Common myeloid progenitor, CD34-positive (primary cell): ENCODE data around the gene RANGRF.

Experiments used
- CTCF ChIA-PET: fragments of 350-600 bp; sonication (Branson Sonifier 250); formaldehyde crosslinking; loops from one replicate; lab custom pipeline; 2021; ENCODE audit warnings: antibody characterized with exemption; lab: Charles Lee
- POLR2A ChIA-PET: fragments of 350-600 bp; sonication (Branson Sonifier 250); formaldehyde crosslinking; loops from one replicate; lab custom pipeline; 2021; ENCODE audit warnings: antibody characterized with exemption; lab: Charles Lee
- DNase-seq, 3 donors: peaks; one replicate each; pipeline versions ENCODE4 v3.0.0 to v3.0.0-alpha.2; 2013
- H3K27ac ChIP-seq, 2 experiments: 1 replicate in 1 of 2; 2 replicates in 1 of 2; pipeline ENCODE4 v1.7.0; 2013; ENCODE audit warnings: inconsistent platforms in 2 of 2, low read length in 2 of 2, mild to moderate bottlenecking in 2 of 2, low read depth in 1 of 2, moderate library complexity in 1 of 2; ENCODE audit not compliant: severe bottlenecking in 2 of 2, insufficient read depth in 1 of 2, poor library complexity in 1 of 2
- H3K27me3 ChIP-seq, 5 experiments: replicated peaks in 2 of 5; 1 replicate in 3 of 5; 2 replicates in 2 of 5; pipeline versions ENCODE4 v1.6.1 to v1.7.0; 2013; ENCODE audit warnings: low read length in 4 of 5, mild to moderate bottlenecking in 2 of 5, moderate library complexity in 2 of 5, inconsistent platforms in 1 of 5; ENCODE audit not compliant: insufficient read depth in 5 of 5, control insufficient read depth in 4 of 5
- H3K36me3 ChIP-seq, 4 experiments: 1 replicate in 2 of 4; 2 replicates in 2 of 4; pipeline versions ENCODE4 v1.6.1 to v1.7.0; 2013; ENCODE audit warnings: low read length in 3 of 4, control low read depth in 1 of 4, mild to moderate bottlenecking in 1 of 4; ENCODE audit not compliant: control insufficient read depth in 4 of 4, insufficient read depth in 4 of 4
- H3K4me1 ChIP-seq, 4 experiments: 1 replicate in 3 of 4; 2 replicates in 1 of 4; pipeline versions ENCODE4 v1.6.1 to v1.7.1; 2013; ENCODE audit warnings: low read length in 3 of 4, mild to moderate bottlenecking in 3 of 4, control low read depth in 1 of 4, inconsistent platforms in 1 of 4, moderate library complexity in 1 of 4; ENCODE audit not compliant: control insufficient read depth in 4 of 4, insufficient read depth in 4 of 4; ENCODE audit errors: control extremely low read depth in 1 of 4
- H3K4me3 ChIP-seq, 7 experiments: 1 replicate in 4 of 7; 2 replicates in 3 of 7; pipeline versions ENCODE4 v1.5.1 to v1.7.0; 2013; ENCODE audit warnings: mild to moderate bottlenecking in 7 of 7, low read length in 6 of 7, moderate library complexity in 6 of 7, inconsistent platforms in 2 of 7, low read depth in 2 of 7, control low read depth in 1 of 7; ENCODE audit not compliant: insufficient read depth in 4 of 7, control insufficient read depth in 1 of 7; ENCODE audit errors: extremely low read depth in 1 of 7
- H3K9me3 ChIP-seq, 5 experiments: 1 replicate in 4 of 5; 2 replicates in 1 of 5; pipeline versions ENCODE4 v1.6.1 to v1.7.1; 2013; ENCODE audit warnings: low read length in 4 of 5, mild to moderate bottlenecking in 2 of 5, inconsistent platforms in 1 of 5, low read depth in 1 of 5, moderate library complexity in 1 of 5; ENCODE audit not compliant: control insufficient read depth in 4 of 5, insufficient read depth in 2 of 5; ENCODE audit errors: control extremely low read depth in 1 of 5
- whole genome bisulfite sequencing: methylation state at CpG from one replicate; pipeline ENCODE4 v1.1.5; 2013; ENCODE audit not compliant: insufficient coverage; 5-methylcytosine and 5-hydroxymethylcytosine counted together

Gene RANGRF

GRCh38 chr17:8284126-8284525, 4.3 kb upstream of the RANGRF start:
- Histone ChIP-seq H3K27me3 (no peaks in the 10 kb centered on the region), H3K27ac (no peak overlapping the region), H3K4me1 (peaks cover 4 to 28% (median 22%) of the 10 kb centered on the region in 4 experiments), H3K9me3 (no peaks in the 10 kb centered on the region), H3K36me3 (no peaks in the 10 kb centered on the region), H3K4me3 (no peak overlapping the region)
- 100% methylated on average over 4 of the region's 4 CpGs for WGBS
- ChIA-PET POLR2A (interaction anchor here (0.7 to 1.1 kb wide), 2 partner anchors 11 to 22 kb away, joined by 3 to 6 read pairs; partner anchors contain the start of gene SLC25A35), CTCF (interaction anchor here (0.6 to 1.5 kb wide), 5 partner anchors 8 to 367 kb away, joined by 3 to 4 read pairs (median 4); partner anchors contain the start of gene SLC25A35)
- no peak for DNase-seq

- Histone ChIP-seq H3K9me3 (no peaks in the 10 kb centered on the region), H3K27ac (peak overlapping the region in 1 of 2 experiments; percentile 26), H3K36me3 (peaks cover 0 to 8% (median 4%) of the 10 kb centered on the region in 4 experiments), H3K27me3 (no peaks in the 10 kb centered on the region), H3K4me1 (peaks cover 4 to 38% (median 29%) of the 10 kb centered on the region in 4 experiments), H3K4me3 (no peak overlapping the region)
- WGBS: 66% methylated on average over 8 of the region's 10 CpGs
- CTCF ChIA-PET: interaction anchor here (0.8 kb wide), 1 partner anchor 10 kb away, joined by 3 read pairs; no protein-coding TSS in a partner anchor
- peak; percentile 48 to 84 (median 75) for DNase-seq
- POLR2A ChIA-PET: interaction anchor here (0.7 to 1.3 kb wide), 2 partner anchors 10 to 181 kb away, joined by 4 to 5 read pairs; partner anchors contain the start of gene SLC25A35
Measured at GRCh38 chr17:8285270-8286181, 2.9 kb upstream of the RANGRF start.

- CTCF ChIA-PET: interaction anchor here (1.7 kb wide), 1 partner anchor 13 kb away, joined by 5 read pairs; no protein-coding TSS in a partner anchor
- POLR2A ChIA-PET: no interaction called here
- Histone ChIP-seq H3K4me1 (peaks cover 4 to 46% (median 29%) of the 10 kb centered on the region in 4 experiments), H3K27ac (peak overlapping the region; percentile 72 to 88), H3K9me3 (no peaks in the 10 kb centered on the region), H3K4me3 (peak overlapping the region; percentile 56 to 91 (median 85)), H3K27me3 (no peaks in the 10 kb centered on the region), H3K36me3 (peaks cover 0 to 11% (median 5%) of the 10 kb centered on the region in 4 experiments)
- no peak for DNase-seq
- 44% methylated on average over 16 of the region's 19 CpGs for WGBS
Measured at GRCh38 chr17:8287651-8288335, 677 bp upstream of the RANGRF start.

GRCh38 chr17:8289103-8289397, 580 bp downstream of the RANGRF start:
- H3K9me3 ChIP-seq: no peaks in the 10 kb centered on the region
- peak overlapping the region; percentile 56 to 91 (median 85) for H3K4me3 ChIP-seq
- peak in 1 of 3 donors; percentile 51 for DNase-seq
- H3K27ac ChIP-seq: peak overlapping the region; percentile 72 to 88
- H3K36me3 ChIP-seq: peaks cover 0 to 11% (median 5%) of the 10 kb centered on the region in 4 experiments
- peaks cover 4 to 49% (median 29%) of the 10 kb centered on the region in 4 experiments for H3K4me1 ChIP-seq
- no peaks in the 10 kb centered on the region for H3K27me3 ChIP-seq
- CTCF ChIA-PET: interaction anchor here (0.5 to 1.7 kb wide), 2 partner anchors 12 to 131 kb away, joined by 3 to 5 read pairs; no protein-coding TSS in a partner anchor
- 4% methylated on average over 11 of the region's 17 CpGs for WGBS
- POLR2A ChIA-PET: no interaction called here

DNA sequence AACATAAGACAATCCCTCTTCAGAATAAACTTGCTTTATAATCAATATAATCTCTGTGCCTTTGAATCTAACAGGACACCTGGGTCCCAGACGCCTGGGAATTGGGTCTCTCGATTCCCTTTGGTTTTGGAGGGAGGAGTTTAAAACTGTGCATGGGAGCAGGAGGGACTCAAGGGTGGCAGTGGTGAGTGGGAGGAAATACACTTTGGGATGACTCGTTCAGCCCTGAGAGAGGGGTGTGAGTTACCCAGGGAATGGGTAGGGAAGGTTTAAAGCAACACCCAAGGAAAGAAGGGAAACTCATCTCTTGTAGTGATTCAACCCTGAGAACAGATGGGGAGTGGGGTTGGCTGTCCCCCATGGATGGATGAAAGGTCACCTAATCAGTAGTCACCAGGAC, 1.6 kb downstream of the RANGRF start:
- Histone ChIP-seq H3K36me3 (peaks cover 0 to 11% (median 5%) of the 10 kb centered on the region in 4 experiments), H3K4me3 (no peak overlapping the region), H3K9me3 (no peaks in the 10 kb centered on the region), H3K27ac (no peak overlapping the region), H3K4me1 (peaks cover 4 to 58% (median 35%) of the 10 kb centered on the region in 4 experiments), H3K27me3 (no peaks in the 10 kb centered on the region)
- 57% methylated on average over 3 of the region's 3 CpGs for WGBS
- CTCF ChIA-PET: interaction anchor here (2.9 kb wide), 1 partner anchor 10 kb away, joined by 10 read pairs; no protein-coding TSS in a partner anchor
- no peak for DNase-seq
- POLR2A ChIA-PET: no interaction called here

DNA sequence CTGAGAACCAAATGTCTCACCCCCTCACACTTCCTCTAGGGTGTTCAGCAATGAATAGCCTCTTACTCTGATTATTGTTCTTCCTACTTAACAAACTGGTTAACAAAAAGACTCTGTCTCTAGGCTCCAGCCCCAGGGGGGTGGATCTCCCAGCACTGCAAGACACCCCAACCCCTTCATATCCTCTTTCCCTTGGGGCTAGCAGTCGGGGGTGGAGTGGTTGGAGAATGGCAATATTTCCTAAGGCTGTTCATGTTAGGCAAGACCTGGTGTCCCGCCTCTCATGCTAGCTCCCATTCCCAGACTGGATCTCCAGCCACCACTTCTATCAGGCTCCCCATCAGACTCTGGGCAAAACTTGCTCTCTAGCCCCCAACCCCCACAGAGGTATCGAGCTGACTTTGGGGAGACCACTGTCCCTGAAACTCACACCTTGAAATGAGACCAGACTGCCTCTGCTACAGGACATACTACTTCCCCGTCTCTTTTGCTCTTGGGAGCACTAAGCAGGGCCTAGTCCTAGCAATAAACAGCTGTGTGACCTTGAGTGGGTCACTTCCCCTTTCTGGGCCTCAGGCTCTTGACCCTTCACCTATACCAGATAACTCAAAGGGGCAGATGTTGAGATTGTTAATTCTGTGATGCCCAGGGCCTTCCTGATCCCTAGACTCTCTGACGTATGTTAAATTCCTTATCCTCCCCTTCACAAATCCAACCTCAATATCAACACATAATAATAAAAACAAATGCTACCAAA, 4.3 kb downstream of the RANGRF start:
- no peak overlapping the region for H3K27ac ChIP-seq
- CTCF ChIA-PET: interaction anchor here (1.2 to 2.9 kb wide), 2 partner anchors 8 to 14 kb away, joined by 4 to 10 read pairs; no protein-coding TSS in a partner anchor
- H3K27me3 ChIP-seq: no peaks in the 10 kb centered on the region
- H3K9me3 ChIP-seq: no peaks in the 10 kb centered on the region
- DNase-seq: no peak
- H3K4me1 ChIP-seq: peaks cover 0 to 45% (median 25%) of the 10 kb centered on the region in 4 experiments
- WGBS: 97% methylated on average over 4 of the region's 5 CpGs
- peaks cover 0 to 11% (median 5%) of the 10 kb centered on the region in 4 experiments for H3K36me3 ChIP-seq
- H3K4me3 ChIP-seq: no peak overlapping the region
- POLR2A ChIA-PET: no interaction called here
